ENCODE data around the gene ANO8. TPM values are rescaled to one million over a fixed set of nuclear protein-coding genes. Genes with fewer than 3 reads are reported as not detected.

ANO8 gene
- total and polyA plus RNA-seq, 12 donors = 3.3 to 14.6 (median 8.0) TPM

DNA sequence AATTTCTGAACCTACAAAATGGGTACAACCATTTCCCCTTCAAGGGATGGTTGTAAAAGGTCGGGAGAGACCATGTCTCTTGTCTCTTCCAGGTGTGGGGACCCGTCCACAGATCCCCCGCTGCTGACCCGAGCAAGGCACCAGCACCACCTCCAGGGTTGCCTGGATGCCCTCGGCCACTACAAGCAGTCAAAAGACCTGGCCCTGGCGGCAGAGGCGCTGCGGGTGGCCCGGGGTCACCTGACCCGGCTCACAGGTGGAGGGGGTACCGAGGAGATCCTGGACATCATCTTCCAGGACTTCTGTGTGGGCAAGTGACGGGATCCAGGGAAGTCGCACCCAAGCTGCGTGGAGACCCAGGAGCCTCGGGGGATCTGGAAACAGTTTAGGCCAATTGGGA lies 6.7 kb upstream of the ANO8 start:
- Histone ChIP-seq H3K27ac (no peak overlapping the region), H3K36me3 (peaks cover 0 to 20% (median 0%) of the 10 kb centered on the region in 9 donors), H3K4me1 (peaks cover 4 to 22% (median 14%) of the 10 kb centered on the region in 9 donors), H3K9me3 (no peaks in the 10 kb centered on the region), H3K27me3 (no peaks in the 10 kb centered on the region), H3K4me3 (no peak overlapping the region)
- no peak for ATAC-seq
- no peak for DNase-seq
- TF ChIP-seq CTCF (IDR thresholded peaks at IDR 0.05) = no peak
- 93 to 94% methylated on average over 15 of the region's 15 CpGs for WGBS, 2 donors
- intact Hi-C loops (cut with DNase I) = loop anchor here in 3 of 10 donors (10.0 kb wide), 2 partner anchors 123 to 513 kb away; partner anchors contain the start of genes NXNL1 (in 2 of the 3) and RPL18A (in 1 of the 3)

- Histone ChIP-seq H3K36me3 (peaks cover 0 to 20% (median 0%) of the 10 kb centered on the region in 9 donors), H3K4me3 (no peak overlapping the region), H3K27me3 (no peaks in the 10 kb centered on the region), H3K9me3 (no peaks in the 10 kb centered on the region), H3K4me1 (peaks cover 4 to 22% (median 16%) of the 10 kb centered on the region in 9 donors), H3K27ac (no peak overlapping the region)
- DNase-seq (no peak), ATAC-seq (no peak)
- WGBS, 2 donors = 76 to 81% methylated on average over 17 of the region's 17 CpGs
- intact Hi-C loops (cut with DNase I) = loop anchor here in 3 of 10 donors (10.0 kb wide), 2 partner anchors 124 to 514 kb away; partner anchors contain the start of genes NXNL1 (in 2 of the 3) and RPL18A (in 1 of the 3)
- TF ChIP-seq CTCF (IDR thresholded peaks at IDR 0.05) = no peak
Measured at GRCh38 chr19:17340871-17341357, 6.3 kb upstream of the ANO8 start.

GRCh38 chr19:17340302-17340870 lies 5.7 kb upstream of the ANO8 start:
- 76 to 77% methylated on average over 21 of the region's 21 CpGs for WGBS, 2 donors
- no peaks in the 10 kb centered on the region for H3K27me3 ChIP-seq
- TF ChIP-seq CTCF (IDR thresholded peaks at IDR 0.05) = no peak
- no peak for DNase-seq
- H3K36me3 ChIP-seq = peaks cover 0 to 20% (median 0%) of the 10 kb centered on the region in 9 donors
- ATAC-seq = no peak
- no peak overlapping the region for H3K27ac ChIP-seq
- no peaks in the 10 kb centered on the region for H3K9me3 ChIP-seq
- no peak overlapping the region for H3K4me3 ChIP-seq
- peaks cover 4 to 27% (median 21%) of the 10 kb centered on the region in 9 donors for H3K4me1 ChIP-seq
- intact Hi-C loops (cut with DNase I) = loop anchor here in 3 of 10 donors (10.0 kb wide), 2 partner anchors 124 to 514 kb away; partner anchors contain the start of genes NXNL1 (in 2 of the 3) and RPL18A (in 1 of the 3)

DNA sequence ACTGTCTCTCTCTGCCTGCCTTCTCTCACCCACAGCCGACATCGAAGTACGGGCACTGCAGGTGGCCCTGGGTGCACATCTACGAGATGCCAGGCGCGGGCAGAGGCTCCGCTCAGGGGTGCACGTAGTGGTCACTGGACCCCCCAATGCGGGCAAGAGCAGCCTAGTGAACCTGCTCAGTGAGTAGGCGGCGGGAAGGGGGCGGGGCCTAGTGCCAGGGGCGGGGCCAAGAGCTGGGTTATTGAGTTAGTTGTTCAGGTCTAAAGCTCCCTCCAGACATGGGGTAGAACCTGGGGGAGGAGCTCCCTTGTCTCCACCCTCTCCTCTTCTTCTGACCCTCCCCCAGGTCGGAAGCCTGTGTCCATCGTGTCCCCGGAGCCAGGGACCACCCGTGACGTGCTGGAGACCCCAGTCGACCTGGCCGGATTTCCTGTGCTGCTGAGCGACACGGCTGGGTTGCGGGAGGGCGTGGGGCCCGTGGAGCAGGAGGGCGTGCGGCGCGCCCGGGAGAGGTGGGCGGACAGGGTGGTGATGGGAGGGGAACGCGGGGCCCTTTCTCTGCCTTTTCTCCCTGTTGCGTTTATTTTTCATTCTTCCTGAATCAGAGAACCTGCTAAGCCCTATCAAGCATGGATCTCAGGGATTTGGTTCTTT lies 4.6 kb upstream of the ANO8 start:
- no peak overlapping the region for H3K27ac ChIP-seq
- ATAC-seq (no peak), DNase-seq (no peak)
- no peak for TF ChIP-seq CTCF (IDR thresholded peaks at IDR 0.05)
- peaks cover 0 to 20% (median 0%) of the 10 kb centered on the region in 9 donors for H3K36me3 ChIP-seq
- H3K4me3 ChIP-seq = no peak overlapping the region
- H3K27me3 ChIP-seq = no peaks in the 10 kb centered on the region
- H3K9me3 ChIP-seq = no peaks in the 10 kb centered on the region
- intact Hi-C loops (cut with DNase I) = no loop called here
- 92 to 94% methylated on average over 34 of the region's 34 CpGs for WGBS, 2 donors
- H3K4me1 ChIP-seq = peaks cover 4 to 33% (median 29%) of the 10 kb centered on the region in 9 donors
